T-helper 1 cell treated with Interleukin-12 subunit alpha and Interleukin-12 subunit beta and Interleukin-4 antibody, amounts not matched to agents 30 μg/mL and 1 μg/mL, for 36 hours (primary cell): Measurements from ENCODE around the gene VPS8.
A peak's percentile ranks its signal among the peaks of the same experiment; 100 is the strongest.

ENCODE experiments used
- H3K27ac Mint-ChIP-seq: one replicate; pipeline ENCODE4 v1.8.0; 2021; ENCODE audit warnings: mild to moderate bottlenecking, mixed read lengths
- H3K27me3 Mint-ChIP-seq: one replicate; pipeline ENCODE4 v1.8.0; 2021; ENCODE audit warnings: low read depth, mixed read lengths
- H3K36me3 Mint-ChIP-seq: one replicate; pipeline ENCODE4 v1.8.0; 2021; ENCODE audit warnings: low read depth, mixed read lengths
- H3K4me1 Mint-ChIP-seq: one replicate; pipeline ENCODE4 v1.8.0; 2021; ENCODE audit warnings: low read depth, mixed read lengths
- H3K4me3 Mint-ChIP-seq: one replicate; pipeline ENCODE4 v1.8.0; 2021; ENCODE audit warnings: mild to moderate bottlenecking, moderate library complexity, mixed read lengths
- H3K9me3 Mint-ChIP-seq: one replicate; pipeline ENCODE4 v1.8.0; 2021; ENCODE audit warnings: mixed read lengths

Gene VPS8, protein sequence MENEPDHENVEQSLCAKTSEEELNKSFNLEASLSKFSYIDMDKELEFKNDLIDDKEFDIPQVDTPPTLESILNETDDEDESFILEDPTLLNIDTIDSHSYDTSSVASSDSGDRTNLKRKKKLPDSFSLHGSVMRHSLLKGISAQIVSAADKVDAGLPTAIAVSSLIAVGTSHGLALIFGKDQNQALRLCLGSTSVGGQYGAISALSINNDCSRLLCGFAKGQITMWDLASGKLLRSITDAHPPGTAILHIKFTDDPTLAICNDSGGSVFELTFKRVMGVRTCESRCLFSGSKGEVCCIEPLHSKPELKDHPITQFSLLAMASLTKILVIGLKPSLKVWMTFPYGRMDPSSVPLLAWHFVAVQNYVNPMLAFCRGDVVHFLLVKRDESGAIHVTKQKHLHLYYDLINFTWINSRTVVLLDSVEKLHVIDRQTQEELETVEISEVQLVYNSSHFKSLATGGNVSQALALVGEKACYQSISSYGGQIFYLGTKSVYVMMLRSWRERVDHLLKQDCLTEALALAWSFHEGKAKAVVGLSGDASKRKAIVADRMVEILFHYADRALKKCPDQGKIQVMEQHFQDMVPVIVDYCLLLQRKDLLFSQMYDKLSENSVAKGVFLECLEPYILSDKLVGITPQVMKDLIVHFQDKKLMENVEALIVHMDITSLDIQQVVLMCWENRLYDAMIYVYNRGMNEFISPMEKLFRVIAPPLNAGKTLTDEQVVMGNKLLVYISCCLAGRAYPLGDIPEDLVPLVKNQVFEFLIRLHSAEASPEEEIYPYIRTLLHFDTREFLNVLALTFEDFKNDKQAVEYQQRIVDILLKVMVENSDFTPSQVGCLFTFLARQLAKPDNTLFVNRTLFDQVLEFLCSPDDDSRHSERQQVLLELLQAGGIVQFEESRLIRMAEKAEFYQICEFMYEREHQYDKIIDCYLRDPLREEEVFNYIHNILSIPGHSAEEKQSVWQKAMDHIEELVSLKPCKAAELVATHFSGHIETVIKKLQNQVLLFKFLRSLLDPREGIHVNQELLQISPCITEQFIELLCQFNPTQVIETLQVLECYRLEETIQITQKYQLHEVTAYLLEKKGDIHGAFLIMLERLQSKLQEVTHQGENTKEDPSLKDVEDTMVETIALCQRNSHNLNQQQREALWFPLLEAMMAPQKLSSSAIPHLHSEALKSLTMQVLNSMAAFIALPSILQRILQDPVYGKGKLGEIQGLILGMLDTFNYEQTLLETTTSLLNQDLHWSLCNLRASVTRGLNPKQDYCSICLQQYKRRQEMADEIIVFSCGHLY (N-terminal part only)

GRCh38 chr3:184811999-184812661 is at the start of gene VPS8:
TSS of gene VPS8 (plus strand) at chr3:184812166. CDS start at chr3:184824633, 12,467 bp downstream.
- no peaks in the 10 kb centered on the region for H3K9me3 Mint-ChIP-seq
- H3K27me3 Mint-ChIP-seq: peaks cover 4% of the 10 kb centered on the region
- peak within 1 kb of the TSS; percentile 98 for H3K27ac Mint-ChIP-seq
- H3K4me1 Mint-ChIP-seq: peaks cover 49% of the 10 kb centered on the region
- H3K36me3 Mint-ChIP-seq: peaks cover 14% of the 10 kb centered on the region
- H3K4me3 Mint-ChIP-seq: peak within 1 kb of the TSS; percentile 95

DNA sequence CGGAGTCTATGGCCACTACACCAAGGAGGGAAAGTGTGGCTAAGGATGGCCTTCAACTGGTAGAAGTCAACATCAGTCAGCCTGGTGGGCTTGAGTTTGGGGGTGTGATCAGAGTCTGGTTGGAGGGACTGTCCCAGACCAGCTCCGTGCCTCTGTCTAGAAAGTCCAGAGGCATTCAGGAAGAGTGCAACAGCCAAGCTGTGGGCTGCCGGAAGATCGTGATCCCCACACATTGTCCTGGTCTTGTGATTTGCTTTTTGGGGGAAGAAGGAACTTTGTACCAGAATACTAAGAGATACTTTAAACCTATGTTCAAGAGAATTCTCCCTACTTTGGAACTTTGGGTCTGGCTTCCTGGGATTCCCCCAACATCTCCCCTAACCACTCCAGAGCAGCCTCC is 47.8 kb upstream of the VPS8 start:
- Mint-ChIP-seq H3K4me3 (no peak overlapping the region), H3K27me3 (no peaks in the 10 kb centered on the region), H3K4me1 (peaks cover 7% of the 10 kb centered on the region), H3K36me3 (no peaks in the 10 kb centered on the region), H3K27ac (no peak overlapping the region), H3K9me3 (no peaks in the 10 kb centered on the region)

GRCh38 chr3:184765047-184765729 is 46.8 kb upstream of the VPS8 start:
- Mint-ChIP-seq H3K27me3 (no peaks in the 10 kb centered on the region), H3K9me3 (no peaks in the 10 kb centered on the region), H3K4me1 (peaks cover 7% of the 10 kb centered on the region), H3K36me3 (no peaks in the 10 kb centered on the region), H3K4me3 (no peak overlapping the region), H3K27ac (no peak overlapping the region)

GRCh38 chr3:184765730-184766074 is 46.3 kb upstream of the VPS8 start:
- H3K4me3 Mint-ChIP-seq: no peak overlapping the region
- no peaks in the 10 kb centered on the region for H3K27me3 Mint-ChIP-seq
- peaks cover 7% of the 10 kb centered on the region for H3K4me1 Mint-ChIP-seq
- H3K27ac Mint-ChIP-seq: no peak overlapping the region
- no peaks in the 10 kb centered on the region for H3K36me3 Mint-ChIP-seq
- H3K9me3 Mint-ChIP-seq: no peaks in the 10 kb centered on the region

- Mint-ChIP-seq H3K4me1 (peaks cover 7% of the 10 kb centered on the region), H3K9me3 (no peaks in the 10 kb centered on the region), H3K36me3 (no peaks in the 10 kb centered on the region), H3K27me3 (no peaks in the 10 kb centered on the region), H3K4me3 (no peak overlapping the region), H3K27ac (no peak overlapping the region)
These were observed 45.3 kb upstream of the VPS8 start for GRCh38 chr3:184766555-184767261.

DNA sequence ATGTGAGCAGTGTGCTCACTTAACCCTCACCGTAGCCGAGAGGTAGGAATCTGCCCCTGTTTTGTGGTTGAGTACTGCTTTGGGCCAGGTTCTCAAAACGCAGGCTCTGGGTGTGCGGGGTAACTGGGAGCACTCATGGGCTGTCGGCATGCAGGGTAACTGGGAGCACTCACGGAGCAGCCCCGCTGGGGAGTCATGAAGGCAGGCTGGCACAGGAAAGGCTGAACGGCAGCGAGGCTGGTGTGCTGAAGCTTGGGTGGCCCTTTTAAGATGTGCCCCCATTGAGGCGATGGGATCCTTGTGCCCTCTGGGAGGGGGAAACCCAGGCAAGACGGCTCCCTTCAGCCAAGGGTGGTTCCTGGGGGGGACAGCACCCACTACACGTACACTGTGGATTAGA is 44.6 kb upstream of the VPS8 start:
- Mint-ChIP-seq H3K27ac (no peak overlapping the region), H3K36me3 (no peaks in the 10 kb centered on the region), H3K4me3 (no peak overlapping the region), H3K9me3 (no peaks in the 10 kb centered on the region), H3K4me1 (peaks cover 7% of the 10 kb centered on the region), H3K27me3 (no peaks in the 10 kb centered on the region)

DNA sequence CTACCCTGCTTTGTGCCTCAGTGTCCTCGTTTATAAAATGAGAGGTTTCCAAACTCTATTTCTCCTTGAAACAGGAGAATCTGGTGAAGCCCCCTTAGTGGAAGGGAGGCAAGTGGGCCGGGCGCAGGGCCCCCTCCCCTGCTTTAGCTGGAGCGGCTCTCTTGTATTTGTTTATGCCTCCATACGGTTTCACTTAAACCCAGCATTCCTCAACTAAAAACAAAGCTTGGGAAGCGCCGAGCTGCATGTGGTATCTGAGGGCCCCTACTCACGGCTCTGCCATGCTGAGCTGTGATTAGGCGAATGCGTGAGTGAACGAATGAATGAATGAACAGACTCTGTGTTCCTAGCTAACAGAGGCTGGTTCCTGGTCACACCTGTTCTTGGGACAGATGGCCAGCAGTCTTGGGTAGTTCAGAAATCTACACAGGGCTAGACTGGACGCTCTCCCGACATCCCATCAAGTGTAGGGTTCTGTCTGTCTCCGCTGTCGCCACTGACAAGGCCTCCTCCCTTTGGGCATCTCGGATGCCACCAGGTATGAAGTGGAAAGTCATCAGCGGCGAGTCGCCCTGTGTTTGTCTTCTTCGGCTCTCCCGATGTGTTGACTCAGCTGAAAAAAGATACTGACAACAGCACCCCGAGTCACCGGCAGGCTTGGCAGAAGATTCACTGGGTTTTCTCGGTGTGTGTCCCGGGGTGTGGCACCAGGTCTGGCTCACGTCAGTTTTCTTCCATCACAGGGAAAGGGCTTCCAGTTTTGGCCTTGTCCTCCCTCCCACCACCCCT is 42.4 kb upstream of the VPS8 start:
- Mint-ChIP-seq H3K27ac (no peak overlapping the region), H3K27me3 (no peaks in the 10 kb centered on the region), H3K9me3 (no peaks in the 10 kb centered on the region), H3K36me3 (no peaks in the 10 kb centered on the region), H3K4me1 (peaks cover 7% of the 10 kb centered on the region), H3K4me3 (no peak overlapping the region)

- Mint-ChIP-seq H3K4me3 (no peak overlapping the region), H3K36me3 (no peaks in the 10 kb centered on the region), H3K4me1 (peaks cover 7% of the 10 kb centered on the region), H3K27ac (no peak overlapping the region), H3K9me3 (no peaks in the 10 kb centered on the region), H3K27me3 (peaks cover 3% of the 10 kb centered on the region)
These were observed 41.4 kb upstream of the VPS8 start for GRCh38 chr3:184770541-184770940.

DNA sequence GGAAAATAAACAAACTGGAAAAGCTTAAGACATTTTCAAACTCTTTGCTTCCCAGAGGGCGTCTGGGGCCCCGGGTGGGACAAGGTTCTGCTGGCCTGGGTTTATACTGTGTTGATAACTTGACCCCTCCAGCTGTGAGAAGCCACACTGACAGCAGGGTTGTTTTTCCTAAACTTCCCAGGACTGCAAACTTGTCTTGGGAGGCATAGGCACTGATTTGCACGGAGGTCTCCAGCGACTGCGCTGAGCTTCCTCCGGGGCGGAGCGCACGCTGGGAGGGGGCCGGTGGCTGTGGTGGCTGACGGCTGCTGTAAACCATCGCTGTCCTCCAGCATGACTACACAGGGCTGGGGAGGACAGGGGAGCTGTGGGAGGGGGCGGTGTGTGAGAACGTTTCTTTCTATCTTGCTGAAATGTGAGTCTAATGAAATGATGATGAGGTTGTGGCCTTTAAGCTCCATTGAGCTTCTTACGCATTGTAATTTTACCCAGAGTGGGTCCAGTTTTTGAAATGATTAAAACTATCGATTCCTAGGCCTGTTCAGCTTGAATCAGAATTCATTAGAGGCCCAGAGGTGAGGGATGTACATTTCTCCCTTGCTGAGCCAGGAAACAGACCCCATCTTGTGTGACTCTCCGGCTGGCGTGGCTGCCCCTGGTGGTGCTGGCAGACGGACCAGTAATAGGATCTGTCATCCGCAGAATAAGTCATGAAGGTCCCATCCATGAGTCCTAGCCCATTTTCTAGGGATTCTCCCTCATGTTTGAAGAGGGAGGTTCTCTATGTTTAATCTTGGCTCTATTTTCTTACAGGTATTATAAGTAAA is 40.5 kb upstream of the VPS8 start:
- Mint-ChIP-seq H3K36me3 (no peaks in the 10 kb centered on the region), H3K9me3 (no peaks in the 10 kb centered on the region), H3K27me3 (peaks cover 6% of the 10 kb centered on the region)

GRCh38 chr3:184772667-184773272 is 39.2 kb upstream of the VPS8 start:
- H3K36me3 Mint-ChIP-seq: no peaks in the 10 kb centered on the region
- no peaks in the 10 kb centered on the region for H3K9me3 Mint-ChIP-seq
- no peaks in the 10 kb centered on the region for H3K4me1 Mint-ChIP-seq
- H3K27me3 Mint-ChIP-seq: peaks cover 7% of the 10 kb centered on the region
- no peak overlapping the region for H3K4me3 Mint-ChIP-seq
- no peak overlapping the region for H3K27ac Mint-ChIP-seq

More for the DNA sequence above, 40.5 kb upstream of the VPS8 start:
- peaks cover 5% of the 10 kb centered on the region for H3K4me1 Mint-ChIP-seq
- H3K4me3 Mint-ChIP-seq: no peak overlapping the region
- H3K27ac Mint-ChIP-seq: no peak overlapping the region

DNA sequence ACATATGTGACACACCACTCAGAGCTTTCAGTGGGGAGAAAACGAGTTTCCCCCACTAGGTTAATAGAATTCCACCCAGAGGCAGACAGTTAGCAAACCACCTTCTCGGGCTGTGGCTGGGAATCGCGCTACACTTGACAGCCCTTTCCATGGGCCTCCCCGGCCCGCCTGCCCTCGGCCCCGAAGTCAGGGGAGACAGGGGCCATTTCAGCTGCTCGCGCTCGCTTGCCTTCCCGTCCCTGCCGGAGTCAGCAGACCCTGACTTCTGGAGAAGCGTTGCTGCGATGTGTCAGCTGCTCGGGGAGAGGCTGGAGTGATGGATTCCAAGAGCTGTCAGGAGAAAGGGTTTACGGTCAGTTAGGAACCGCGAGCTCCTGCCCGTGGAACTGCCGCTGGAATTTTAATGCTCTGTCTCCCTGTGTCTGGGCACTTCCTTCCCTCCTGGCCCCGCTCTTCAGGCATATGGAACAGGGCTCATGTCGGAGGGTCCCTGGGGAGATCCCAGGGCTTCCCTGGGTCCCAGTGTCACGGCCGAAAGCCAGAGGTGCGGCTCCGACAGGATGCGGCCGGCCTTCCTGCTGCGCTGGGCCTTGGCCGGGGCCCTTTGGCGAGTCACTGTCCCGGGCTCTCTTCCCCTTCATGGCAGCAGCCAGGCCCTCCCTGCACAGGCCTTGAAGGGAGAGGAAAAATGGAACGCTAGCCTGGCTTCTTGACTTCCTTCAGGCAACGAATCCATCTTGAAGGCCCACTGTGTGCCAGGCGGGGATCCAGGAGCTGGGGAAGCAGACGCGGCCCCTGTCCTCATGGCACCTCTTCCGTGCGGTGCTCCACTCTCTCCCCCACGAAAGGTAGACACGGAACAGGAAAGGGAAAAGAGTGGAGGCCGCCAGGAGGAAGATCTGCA is 38.4 kb upstream of the VPS8 start:
- no peak overlapping the region for H3K27ac Mint-ChIP-seq

More for the DNA sequence above, 38.4 kb upstream of the VPS8 start:
- Mint-ChIP-seq H3K4me3 (no peak overlapping the region), H3K36me3 (no peaks in the 10 kb centered on the region), H3K27me3 (peaks cover 10% of the 10 kb centered on the region), H3K4me1 (no peaks in the 10 kb centered on the region), H3K9me3 (no peaks in the 10 kb centered on the region)
